Hematopoietic multipotent progenitor cell treated with erythropoietin and hydrocortisone succinate and interleukin-3 and kit ligand, for 15 days (in vitro differentiated cells): Measurements from ENCODE around the gene AUTS2.

ENCODE experiments used
- DNase-seq: peaks from one replicate; pipeline ENCODE4 v3.0.0-alpha.2; 2015; ENCODE audit warnings: low spot score

Gene AUTS2

DNA sequence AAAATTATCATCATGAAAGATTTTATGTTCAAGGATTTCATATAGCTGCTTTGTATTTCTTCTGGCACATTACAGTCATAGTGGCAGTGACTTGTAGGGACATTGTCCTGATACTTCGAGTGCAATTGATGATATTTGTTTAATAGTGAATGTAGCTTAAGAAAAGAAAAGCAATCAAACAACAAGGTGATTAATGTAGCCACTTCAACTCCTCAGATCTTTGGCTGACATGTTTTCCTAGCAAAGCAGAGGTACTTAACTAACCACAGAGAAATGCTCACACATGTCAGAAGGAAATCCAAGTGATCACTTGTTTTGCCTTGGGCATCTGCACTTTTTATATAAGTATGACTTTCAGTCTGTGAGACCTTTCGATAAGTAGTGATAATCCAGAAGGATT lies 470.3 kb downstream of the AUTS2 start:
- no peak for DNase-seq

DNA sequence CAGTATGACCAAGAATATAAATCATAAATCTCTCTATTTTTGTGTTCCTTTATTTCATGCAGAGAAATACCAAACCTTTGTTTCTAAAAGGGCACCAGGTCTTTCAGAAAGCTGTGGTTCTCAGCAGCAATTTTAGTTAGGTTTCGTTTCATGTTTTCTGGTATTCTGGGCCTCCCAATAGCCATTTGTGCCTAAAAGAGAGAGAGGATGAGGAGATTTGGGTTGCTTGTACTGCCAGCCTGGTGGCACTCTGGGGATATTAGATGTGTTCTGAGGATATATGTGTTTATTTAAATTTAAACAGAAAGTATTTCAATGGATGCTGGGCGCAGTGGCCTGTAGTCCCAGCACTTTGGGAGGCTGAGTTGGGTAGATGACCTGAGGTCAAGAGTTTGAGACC lies 471.7 kb downstream of the AUTS2 start:
- no peak for DNase-seq

DNA sequence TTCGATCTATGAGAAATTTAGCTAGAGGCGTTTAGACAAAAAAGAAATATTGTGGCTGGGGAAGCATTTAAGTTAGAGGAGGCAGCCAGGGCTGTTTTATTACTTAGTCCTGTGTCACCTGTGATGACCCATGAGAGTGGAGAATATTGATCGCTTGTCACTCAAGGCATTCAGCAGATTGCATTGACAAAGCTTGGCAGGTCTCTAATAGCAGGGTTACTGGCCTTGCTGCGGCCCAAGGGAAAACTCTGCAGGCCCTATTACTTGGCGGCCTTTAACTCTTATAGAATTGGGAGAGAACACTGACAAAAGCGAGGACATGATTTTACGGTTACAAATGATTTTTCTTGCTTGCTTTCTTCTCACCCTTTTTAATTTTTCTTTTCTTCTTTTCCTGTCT lies 473.5 kb downstream of the AUTS2 start:
- no peak for DNase-seq

DNA sequence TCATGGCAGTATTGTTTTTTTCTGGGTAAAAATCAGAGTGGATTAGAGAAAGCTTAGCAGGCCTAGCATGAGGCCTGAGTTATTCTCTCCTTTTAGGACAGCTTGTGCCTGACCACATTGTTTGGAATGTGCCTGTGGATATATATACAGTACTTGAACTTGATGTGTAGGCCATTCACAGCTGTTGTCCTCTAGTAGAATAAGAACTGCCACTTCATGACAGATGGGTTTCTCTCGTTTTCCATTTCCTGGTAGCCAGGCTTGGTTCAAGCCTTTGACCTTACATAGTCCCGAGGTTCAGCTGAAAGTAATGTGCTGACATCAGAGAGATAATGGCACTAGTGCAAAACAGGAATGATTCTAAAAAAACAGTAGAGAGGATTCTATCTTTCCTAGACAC lies 473.9 kb downstream of the AUTS2 start:
- no peak for DNase-seq

DNA sequence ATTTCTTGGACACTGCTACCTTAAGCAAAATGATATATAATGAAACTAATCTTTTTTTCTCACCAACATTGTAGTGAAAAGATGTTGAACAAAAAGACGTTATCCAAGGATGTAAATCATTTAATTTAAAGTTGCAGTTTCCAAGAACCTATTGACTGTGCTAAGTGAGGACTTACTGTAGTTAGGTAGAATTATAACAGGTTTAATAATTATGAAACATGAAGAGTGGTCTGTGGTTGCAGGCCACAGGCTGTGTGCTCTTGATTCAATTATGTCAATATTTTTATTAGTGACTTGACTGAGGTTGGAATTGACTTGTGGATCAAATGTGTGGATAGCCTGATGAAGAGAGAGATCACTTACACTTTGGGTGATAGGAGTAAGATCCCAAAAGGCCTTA lies 478.1 kb downstream of the AUTS2 start:
- DNase-seq = no peak

DNA sequence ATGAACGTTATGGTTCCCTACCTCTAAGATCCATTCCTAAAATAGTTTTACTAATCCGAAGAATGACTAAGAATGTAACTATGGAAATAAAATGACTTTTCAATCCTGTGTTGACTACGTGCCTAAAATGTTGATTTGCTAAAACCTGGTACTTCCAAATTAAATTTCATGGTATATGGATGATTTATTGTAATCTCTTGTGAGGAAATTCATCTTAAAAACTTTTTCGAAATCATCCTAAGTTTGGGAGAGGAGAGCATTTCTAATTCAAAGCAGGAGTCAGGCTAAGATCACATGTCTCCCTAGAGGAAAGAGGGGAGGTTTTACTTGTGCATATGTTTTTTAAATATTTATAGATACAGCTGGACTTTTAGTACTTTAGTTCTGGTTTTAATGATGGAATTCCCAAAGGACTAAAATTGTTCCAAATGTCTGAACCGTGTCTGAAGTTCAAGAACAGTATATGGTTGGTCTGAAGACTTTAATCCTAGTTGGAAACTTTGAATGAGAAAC lies 483.9 kb downstream of the AUTS2 start:
- no peak for DNase-seq

DNA sequence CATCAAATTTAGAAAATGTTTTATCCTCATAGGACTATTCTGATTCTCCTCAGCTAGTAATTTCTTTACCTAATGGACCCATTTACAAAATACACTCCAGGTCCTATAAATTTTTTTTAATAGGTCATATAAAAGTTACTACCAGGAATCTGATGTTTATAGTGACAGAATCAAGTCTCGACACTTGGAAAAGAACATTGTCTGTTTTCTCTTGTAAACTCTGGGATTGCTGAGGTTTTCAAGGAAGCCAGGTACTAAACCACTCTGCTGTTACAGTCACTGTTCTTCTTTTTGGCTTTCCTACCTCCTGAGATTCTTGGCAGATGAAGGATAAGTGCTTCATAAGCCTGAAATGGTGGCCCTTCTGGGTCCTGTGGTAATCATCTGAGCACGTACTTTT lies 493.1 kb downstream of the AUTS2 start:
- DNase-seq = no peak

DNA sequence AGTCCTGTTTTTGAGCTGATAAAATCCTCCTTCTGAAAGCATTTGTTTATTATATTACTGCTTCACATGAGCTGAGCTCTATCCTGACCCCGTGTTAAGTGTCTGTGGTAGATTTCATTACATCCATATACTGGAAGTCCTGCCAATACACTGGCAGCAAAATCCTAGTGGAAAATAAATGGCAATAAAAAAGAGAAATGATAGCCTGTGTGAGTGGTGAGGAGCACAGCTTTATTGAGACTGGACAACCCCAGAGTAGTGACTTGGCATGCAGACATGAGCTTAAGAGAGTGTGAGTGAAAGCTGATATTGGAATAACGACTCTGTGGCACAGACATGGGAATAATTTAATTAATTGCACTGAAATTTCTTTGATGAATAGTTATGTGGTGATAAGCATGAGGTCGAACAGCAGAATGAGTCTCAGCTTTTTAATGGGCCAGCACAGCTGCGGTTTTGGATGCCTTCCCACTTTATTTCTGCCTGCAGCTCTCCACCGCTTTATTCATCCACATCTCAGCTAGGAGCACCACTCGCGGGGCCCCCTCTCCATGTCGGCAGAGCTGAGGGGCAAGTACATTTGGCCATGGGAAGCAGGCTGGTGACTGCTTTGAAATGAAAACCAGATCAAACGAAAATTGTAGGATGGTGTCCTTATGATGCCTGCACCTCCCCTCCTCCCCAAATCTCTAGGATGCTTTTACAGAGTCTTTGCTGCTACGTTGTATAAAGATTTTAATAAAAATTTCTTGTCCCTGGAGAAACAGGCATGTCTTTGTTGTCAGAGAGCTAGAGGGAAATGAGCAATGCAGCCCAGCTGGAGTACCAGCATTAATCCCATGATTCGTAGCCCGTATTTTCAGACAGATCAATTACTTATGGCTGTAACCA lies 494.3 kb downstream of the AUTS2 start:
- no peak for DNase-seq

DNA sequence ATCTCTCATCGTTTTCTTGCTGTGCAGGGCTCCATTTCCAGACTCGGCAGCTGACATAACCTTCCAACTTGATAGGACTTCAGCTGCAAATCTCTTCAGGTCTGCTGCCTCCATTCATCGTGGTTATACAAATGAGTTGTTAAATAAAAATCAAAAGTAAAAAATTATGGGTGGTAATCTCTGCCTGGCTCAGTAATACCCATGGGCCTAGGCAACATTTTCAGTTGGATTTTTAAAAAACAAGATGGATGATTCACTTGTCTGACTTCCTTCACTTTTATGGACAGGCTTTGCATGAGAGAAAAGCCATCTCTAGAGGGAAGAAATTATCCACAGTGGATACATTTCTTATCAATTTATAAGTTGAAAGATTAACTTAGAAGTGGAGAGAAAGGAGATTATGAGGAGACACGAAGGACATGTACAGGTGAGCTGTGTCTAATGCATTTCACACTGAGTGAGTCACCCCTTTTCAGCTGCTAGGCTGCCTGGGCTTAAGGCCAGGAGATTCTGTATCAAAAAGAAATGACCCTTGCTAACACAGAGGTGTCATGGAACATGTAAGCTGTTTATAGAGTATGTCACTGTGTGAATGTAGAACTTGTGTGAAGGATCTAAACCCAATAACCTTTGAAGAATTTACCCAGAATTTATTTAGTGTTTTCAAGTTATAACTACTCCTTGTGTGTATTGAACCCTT lies 495.1 kb downstream of the AUTS2 start:
- no peak for DNase-seq

DNA sequence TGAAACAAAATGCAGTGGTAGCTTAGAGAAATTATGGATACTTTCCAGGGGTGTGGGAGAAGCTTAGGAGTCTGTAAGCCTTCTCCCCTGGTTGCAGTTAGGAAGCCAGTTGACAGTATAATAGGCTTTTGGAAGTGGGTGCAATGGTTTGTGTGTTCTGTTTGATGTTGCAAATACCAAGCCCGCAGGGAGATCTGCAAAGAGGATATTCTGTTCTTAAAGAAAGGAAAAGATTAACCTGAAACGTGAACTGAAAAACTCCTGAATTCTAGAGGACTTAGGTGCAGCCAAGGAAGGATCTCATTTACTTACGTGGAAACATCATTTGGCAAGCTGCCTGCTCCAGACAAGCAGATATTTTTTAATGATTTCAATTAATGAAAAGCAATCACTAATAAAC lies 496.6 kb downstream of the AUTS2 start:
- DNase-seq = no peak

DNA sequence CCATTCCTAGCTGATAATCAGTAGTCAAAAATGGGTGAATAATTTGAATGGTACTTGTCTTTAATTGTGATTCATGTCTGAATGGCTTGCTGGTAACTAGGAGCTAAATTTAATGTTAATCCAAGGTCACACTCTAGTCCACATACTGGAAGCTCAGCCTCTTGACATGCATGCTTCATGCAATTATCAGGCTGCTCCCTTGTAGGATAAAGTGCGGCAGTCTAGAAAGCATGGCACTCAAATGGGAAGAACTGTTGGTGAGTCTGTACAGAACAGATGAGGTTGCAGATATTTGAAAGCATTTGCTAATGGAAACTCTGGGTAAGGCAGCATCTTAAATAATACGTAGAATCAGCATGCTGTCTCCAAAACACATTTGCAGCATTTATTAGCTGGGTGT lies 499.4 kb downstream of the AUTS2 start:
- no peak for DNase-seq

DNA sequence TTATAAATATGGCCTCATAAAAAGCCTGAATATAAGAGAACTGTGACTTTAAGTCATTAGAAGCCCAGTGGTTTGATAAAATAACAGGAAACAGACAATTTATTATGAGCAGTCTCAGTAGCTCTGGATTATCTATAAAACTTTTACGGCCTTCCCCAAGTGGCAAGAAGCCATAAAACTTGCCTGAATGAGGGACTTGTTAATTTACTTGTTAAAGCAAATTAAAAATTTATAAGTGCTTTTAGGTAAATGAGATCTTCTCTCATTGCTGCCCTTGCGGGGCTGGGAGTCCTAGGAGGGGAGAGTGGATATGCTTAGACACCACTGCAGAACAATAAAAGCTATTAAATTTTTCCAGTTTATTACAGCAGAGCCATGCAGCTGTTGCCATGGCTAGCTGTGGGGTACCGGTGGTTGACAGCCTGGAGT lies 499.9 kb downstream of the AUTS2 start:
- DNase-seq = no peak

DNA sequence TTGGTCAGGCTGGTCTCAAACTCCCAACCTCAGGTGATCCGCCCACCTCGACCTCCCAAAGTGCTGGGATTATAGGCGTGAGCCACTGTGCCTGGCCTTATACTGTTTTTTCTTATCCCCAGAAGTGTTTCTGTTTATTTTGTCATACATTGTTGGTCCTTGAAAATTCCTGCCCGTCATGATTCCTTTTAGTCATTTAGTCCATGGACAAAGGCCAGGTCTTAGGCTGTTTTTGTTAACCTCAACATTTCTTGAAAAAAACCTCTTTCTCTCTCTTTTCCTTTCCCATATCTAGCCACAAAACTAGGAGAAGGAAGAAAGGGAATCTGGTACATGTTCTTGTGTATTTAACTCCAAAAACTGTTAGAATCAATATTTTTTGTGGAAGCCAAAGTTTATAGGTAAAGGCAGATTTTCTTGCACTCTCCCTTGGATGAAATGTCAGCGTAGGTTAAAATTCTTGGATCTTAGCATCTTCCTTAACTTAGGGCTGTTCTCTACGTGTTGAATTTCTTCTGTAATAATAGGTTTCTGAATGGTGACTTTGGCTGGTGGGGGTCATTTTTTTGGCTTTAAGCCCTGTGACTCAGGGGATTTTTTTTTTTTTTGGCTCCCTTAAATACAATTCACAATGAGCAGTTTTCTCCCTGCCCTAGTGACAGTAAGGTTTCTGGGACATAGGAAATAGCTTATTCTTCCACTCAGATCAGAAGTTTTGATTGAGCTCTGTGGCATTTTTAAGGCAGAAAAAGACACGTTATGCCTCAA lies 500.8 kb downstream of the AUTS2 start:
- DNase-seq = no peak

DNA sequence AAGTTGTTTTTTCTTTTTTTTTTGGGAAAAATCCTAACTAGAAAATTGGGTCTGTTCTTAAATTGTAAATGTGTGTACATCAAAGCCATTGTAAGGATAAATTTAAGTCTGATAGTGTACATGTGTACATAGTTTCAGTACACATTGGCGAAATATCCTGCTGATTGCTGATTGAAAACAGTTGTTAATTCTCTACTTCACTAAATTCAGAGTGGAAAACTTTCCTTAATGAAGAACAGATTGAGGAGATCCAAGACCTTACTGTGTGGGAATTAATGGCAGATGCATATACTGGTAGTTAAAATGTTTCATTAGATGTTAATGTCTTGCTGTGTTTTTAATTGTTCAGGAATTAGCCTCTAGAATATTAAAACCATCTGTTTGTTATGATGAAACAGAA lies 506.0 kb downstream of the AUTS2 start:
- DNase-seq = no peak

DNA sequence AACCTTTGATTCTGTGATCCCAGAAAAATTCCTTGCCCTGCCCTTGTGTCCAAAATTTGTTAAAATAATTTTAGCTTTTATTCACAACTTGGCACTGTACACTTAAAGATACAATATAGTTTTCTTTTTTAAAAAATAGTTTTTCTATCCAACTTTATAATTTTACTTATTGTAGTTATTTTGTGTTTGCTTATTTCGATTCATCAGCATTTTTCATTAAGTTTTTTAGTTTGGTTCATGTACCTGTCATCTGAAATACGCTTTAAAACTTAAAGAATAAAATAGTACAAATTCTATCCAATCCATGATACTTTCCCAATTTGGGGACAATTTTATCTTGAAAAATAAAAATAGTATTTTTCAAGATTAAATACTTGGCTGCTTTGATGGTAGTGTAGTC lies 514.8 kb downstream of the AUTS2 start:
- DNase-seq = no peak

DNA sequence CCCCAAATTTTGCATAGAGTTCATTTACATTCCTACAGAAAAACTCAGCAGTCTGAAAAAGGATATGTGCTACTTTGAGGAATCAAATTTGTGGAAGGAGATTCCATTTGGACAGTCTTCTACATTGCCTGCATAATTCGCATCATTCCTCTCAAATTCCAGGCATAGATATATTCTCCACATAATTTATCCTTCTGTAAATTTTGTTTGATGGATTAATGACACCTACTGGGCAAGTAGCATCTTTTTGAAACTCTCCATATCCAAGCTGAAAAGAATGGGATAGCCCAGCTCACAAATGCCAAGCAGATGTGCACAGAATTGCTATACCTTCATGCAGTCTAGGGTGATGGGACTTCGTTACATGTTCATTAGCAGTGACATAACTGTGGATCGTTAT lies 515.3 kb downstream of the AUTS2 start:
- no peak for DNase-seq

DNA sequence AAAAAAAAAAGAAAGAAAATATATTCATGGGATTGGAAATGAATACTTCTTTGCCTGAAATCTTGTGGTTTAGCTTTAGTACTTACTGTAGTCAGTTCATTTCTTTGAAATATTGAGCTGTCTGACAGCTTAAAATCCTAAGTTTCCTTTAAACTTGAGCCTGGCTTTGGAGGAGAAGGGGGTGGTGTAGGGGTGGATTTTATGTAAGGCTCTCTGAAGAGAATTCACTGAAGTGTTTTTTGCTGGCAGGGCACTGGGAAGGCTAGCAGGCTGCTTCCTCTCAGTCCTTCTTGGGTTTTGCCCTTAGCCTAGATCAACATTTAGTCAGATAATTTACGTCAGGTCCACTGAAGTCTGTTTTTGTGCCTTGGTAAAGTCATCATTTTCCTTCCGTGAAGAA lies 516.5 kb downstream of the AUTS2 start:
- no peak for DNase-seq

DNA sequence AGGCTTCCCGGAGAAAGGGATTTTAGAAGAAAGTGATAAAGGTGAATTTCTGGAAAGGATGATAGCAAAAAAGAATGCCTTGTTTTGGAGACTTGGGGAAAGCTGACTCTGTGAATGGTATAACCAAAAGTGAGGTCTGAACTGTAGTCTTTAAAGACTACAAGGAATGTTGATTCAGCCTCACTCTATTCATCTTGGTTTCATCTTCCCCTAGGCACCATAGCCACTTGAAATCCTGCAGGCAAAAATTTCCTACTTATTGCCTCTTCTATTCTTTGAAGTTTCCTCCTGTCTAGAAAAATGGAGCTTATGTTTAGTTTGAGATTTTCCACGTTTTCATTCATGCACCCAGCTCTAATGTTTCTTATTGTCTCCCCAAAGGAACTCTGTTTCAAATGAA lies 518.0 kb downstream of the AUTS2 start:
- no peak for DNase-seq

DNA sequence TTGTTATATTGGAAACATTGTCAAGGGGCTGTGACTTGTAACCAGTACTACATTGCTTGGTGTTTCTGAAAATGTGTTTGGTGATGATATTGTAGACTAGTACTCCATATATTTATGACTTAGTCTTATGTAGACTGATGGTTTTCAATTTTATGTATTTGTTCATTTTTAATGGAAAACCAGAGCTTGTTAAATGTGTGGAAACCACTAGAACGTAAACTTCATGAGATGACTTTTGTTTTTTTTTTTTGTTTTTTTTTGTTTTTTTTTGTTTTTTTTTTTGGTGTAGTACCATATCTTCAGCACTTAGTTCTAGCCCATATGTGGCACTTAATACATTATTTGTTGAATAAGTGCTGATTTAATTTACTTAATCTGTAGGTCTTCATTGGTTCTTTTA lies 518.6 kb downstream of the AUTS2 start:
- DNase-seq = no peak

DNA sequence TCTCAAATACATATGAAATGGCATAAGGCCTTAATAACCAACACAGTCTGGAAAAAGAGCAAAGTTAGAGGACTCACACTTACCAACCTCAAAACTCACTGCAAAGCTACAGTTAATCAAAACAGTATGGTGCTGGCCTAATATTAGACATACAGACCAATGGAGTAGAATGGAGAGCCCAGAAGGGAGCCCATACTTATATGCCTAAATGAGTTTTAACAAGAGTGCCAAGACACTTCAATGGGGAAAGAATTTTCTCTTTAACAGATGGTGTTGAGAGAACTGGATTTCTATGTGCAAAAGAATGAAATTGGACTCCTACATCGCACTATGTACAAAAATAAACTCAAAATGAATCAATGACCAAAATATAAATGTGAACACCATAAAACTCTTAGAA lies 522.6 kb downstream of the AUTS2 start:
- no peak for DNase-seq

DNA sequence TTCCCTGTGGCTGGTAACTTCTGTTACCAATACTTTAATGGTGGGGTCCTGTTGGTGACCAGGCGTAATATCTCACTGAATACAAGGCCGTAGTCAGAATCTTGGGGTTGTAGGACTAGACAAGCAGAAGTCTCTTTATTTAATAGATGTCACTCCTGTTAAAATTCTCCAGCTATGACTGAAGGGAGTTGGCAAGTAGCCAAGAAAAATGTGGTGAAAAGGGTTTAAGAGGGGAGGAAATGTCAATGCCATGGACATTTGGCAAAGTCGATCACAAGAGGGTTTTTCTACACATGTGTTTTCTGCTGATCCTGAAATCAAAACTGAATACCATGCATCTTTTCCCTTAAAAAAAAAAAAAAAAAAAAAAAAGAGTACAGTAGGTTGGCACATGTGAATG lies 533.5 kb downstream of the AUTS2 start:
- DNase-seq = no peak

DNA sequence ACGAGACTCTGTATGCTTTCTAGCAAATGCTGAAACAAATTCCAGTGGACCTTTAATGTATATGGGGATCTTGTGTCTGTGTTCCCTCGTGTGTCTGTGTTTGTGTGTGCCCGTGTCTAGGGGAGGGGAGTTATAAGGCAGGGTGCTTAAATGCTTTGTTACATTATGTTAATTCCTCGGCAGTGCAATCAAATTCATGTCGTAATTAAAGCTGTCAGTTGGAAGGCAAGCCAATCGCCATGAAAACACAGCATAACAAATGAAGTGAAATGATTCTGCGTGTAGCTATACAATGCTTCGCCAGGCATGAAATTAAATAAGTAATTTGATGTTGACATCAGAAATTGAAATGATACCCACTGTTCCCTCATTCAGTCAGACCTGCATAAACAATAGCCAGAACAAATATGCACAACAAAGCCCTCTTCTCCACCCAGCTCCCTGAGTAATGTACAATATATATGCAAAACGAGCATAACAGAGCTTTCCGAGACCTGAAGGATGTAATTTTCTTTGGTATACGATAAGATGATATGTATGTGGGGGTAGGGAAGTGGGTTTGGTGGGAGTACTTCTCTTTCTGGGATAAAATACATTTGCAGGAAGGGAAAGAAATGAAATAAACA lies 534.1 kb downstream of the AUTS2 start:
- DNase-seq = no peak
